Left renal pelvis (tissue), 4 donors: Measurements from ENCODE around the gene GRIK2. TPM values are rescaled to one million over a fixed set of nuclear protein-coding genes. Genes with fewer than 3 reads are reported as not detected.

Experiments
- DNase-seq, 4 donors: peaks; one replicate each; pipeline ENCODE4 v3.0.0-alpha.2; 2013; ENCODE audit warnings: low read depth in 4 of 4, low spot score in 3 of 4
- polyA plus RNA-seq, 4 donors: library from polyadenylated mRNA; unstranded; fragments of 120-200 nt; gene quantifications; one replicate each; pipeline ENCODE4 v1.2.1, GENCODE V29; 2013; ENCODE audit not compliant: insufficient read length in 4 of 4

GRIK2 gene
- polyA plus RNA-seq, 4 donors, result 1.3 to 18.0 (median 14.9) TPM

DNA sequence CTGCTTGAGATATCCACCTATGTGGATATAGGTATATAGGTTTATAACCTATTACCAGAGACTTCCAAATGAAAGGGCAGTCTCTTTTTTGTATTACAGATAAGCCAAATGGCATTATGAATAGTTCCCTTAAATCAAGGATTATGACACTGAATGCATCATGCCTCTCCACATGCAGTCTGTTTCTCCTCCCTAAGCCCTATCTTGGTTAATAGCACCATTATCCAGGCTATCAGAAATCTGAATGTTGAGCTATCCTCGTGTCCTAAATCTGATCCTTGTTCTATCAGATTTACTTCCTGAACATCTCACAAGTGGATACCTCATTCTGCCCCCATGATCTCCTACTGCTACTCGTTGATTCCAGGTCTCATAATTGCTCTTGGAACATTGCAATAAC is 138.0 kb downstream of the GRIK2 start:
- DNase-seq, result no peak

DNA sequence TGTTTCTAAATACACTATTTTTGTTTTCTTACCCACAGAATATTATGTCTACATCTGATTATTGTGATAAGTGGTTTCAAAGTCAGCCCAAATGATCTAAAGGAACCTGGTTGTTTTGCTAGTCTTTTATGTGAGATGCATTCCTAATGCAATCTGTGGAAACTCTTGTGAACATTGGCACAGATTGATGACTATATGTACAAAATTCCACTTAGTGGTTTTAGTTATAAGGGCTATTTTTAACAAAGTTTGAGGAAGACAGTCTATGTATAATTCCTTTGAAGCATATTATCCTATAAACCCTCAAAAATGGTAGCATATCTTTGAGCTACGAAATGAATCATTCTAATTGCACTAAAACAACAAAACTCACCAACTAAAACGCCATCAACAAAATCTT is 140.9 kb downstream of the GRIK2 start:
- DNase-seq, result no peak

- no peak for DNase-seq
Measured at GRCh38 chr6:101534821-101535220, 141.3 kb downstream of the GRIK2 start.

GRCh38 chr6:101537753-101538316 is 144.3 kb downstream of the GRIK2 start:
- DNase-seq, result no peak

GRCh38 chr6:101539510-101540245 is 146.2 kb downstream of the GRIK2 start:
- no peak for DNase-seq

DNA sequence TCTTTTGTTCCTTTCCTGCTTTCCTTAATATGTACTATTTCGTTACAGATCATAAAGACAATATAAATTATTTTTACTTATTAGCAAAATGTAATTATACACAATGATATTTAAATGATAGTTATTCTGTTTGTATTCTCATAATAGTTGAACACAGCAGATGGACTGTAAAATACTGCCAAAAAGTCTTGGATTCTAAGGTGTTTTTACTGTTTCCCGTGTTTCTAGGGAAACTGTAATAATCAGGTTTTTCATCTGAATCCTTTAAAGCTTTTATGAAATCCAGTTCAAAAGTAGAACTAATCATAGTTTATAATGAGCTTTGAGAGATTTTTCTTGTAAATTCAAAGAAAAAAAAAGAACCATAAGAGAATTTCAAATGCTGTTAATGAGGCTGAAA is 148.4 kb downstream of the GRIK2 start:
- no peak for DNase-seq

- DNase-seq, result no peak
Measured at GRCh38 chr6:101543796-101544195, 150.3 kb downstream of the GRIK2 start.

- DNase-seq, result no peak
Measured at GRCh38 chr6:101544286-101544685, 150.8 kb downstream of the GRIK2 start.

- DNase-seq, result no peak
Measured at GRCh38 chr6:101545191-101545590, 151.7 kb downstream of the GRIK2 start.

GRCh38 chr6:101550451-101550850 is 156.9 kb downstream of the GRIK2 start:
- no peak for DNase-seq

GRCh38 chr6:101554231-101554630 is 160.7 kb downstream of the GRIK2 start:
- no peak for DNase-seq

DNA sequence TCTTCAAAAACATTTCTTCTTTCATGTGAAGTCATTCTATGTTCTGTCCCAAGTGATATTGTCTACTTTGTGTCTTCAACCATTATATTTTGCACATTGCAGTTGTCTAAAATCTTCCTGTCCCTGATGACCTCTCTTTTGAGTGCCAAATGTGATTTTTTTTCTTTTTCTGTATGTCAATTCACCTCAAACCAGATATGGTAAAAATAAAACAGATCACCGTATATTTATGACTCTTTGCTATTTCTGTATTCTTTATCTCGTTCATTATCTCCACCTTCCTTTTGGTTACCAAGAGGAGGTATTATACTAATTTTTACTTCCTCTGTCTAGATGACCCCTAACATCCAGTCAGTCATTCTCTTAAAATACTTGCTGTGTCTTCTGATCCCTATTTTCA is 165.2 kb downstream of the GRIK2 start:
- no peak for DNase-seq

DNA sequence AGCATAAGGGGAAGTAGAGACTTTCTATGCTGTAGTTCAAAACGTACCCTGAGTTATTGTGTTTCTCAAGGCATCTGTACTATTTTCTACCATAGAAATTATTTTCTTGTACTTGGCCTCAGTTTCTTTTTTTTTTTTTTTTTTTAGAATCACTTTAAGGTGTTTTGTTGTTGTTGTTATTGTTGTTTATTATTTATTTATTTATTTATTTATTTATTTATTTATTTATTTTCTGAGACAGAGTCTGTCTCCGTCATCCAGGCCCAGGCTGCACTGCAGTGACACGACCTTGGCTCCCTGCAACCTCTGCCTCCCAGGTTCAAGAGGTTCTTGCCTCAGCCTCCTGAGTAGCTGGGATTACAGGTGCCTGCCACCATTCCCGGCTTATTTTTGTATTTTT is 179.1 kb downstream of the GRIK2 start:
- no peak for DNase-seq

DNA sequence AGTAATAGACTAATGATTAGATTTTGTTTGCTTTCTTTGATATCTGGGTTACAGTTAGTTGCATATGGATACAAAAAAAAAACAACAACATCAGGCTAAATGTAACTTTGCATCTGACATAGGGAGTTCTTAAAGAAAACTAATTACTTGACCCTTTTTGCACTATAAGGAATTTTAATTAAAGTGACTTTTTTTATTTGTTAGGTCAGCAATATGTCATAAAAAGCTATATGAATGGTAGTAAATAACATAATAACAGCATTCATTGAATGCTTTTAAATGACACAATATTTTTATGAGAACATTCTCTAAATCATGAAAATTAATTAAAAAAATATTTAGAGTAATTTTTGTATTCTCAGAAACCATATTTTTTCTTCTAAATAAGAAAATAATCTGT is 183.6 kb downstream of the GRIK2 start:
- DNase-seq, result no peak

DNA sequence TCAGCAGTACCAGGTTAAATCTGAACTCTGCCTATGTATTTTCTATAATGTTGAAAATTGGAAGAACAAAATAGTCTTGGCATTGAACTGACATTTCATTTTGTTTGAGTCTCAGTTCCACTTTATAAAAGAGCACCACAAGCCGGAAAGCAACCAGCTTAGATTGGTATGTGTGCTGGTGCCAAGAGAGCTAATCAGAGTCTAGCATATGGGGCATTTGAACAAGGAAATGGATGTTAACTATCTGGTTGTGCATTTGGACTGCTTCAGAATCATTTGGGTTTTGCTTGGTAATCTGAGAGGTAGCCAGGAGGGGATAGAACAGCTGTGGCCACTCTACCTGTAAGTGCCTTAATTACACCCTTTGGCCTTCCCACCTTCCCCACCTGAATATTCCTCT is 184.8 kb downstream of the GRIK2 start:
- DNase-seq, result no peak

- no peak for DNase-seq
Measured at GRCh38 chr6:101582792-101583191, 189.3 kb downstream of the GRIK2 start.

DNA sequence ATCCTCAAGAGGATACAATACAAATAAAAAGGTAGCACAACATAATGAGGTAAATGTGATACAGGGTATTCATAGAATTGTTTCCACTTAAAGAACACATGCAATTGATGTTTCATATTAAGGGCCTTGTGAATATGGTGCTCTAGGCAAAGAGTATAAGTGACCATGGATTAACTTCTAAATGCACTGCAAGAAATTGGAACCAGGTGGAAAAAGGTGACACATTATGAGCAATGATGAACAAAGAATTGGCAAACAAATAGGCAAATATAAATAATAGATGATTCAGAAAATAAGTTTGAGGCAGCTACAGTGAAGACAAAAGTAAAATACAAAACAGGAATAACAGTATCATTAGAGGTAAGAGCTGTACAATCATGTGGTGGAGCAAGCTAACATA is 192.0 kb downstream of the GRIK2 start:
- DNase-seq, result no peak

GRCh38 chr6:101588343-101588742 is 194.8 kb downstream of the GRIK2 start:
- DNase-seq, result no peak

GRCh38 chr6:101595276-101595675 is 201.8 kb downstream of the GRIK2 start:
- DNase-seq, result no peak

- DNase-seq, result no peak
Measured at GRCh38 chr6:101597693-101598092, 204.2 kb downstream of the GRIK2 start.

DNA sequence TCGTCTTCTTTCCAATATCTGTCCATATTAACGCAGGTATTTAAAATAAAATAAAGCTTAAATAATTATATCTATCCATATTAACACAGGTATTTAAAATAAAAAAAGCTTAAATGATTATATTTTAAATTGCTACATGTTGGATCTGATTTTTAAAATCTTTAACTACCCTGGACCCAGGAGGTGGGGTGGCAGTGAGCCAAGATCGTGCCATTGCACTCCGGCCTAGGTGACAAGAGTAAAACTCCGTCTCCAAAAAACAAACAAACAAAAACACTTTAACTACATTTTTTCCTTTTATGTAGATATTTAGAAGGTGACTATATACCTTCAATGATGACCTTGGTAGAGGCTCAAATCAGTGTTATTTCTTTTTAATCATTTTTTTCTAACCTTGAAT is 211.9 kb downstream of the GRIK2 start:
- DNase-seq, result no peak

DNA sequence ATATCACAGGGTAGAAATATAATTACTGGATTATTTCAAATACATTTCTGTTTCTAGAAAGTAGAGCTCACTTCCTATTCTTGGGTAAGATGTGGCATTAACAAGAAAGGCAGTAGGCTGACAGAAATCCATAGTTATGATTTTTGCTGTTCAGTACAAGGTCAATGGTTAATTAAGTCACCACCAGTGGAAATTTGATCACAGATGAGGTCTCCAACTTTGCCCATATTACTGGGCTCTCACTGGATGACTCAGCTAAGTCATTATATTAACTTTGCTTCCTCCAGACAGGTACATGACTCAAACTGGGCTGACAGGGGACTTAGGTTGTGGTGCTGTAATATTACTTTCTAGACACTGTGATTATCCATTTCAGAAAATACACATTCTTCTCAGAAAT is 212.4 kb downstream of the GRIK2 start:
- DNase-seq, result no peak
